Stimulated activated CD8-positive, alpha-beta memory T cell treated with anti-CD3 and anti-CD28 coated beads, Interleukin-2, amount 100 ng/mL, for 48 hours (primary cell): Measurements from ENCODE around the gene YPEL5.
"Not testable (repeated sequence)": the region's sequence is repeated elsewhere in the genome, so short reads cannot be mapped to it uniquely, and the experiment has no call there.

Source experiments
- DNase-seq, 2 donors: peaks; one replicate each; pipeline ENCODE4 v3.0.0-alpha.2; 2020; ENCODE audit warnings: low read depth in 2 of 2

The YPEL5 gene

DNA sequence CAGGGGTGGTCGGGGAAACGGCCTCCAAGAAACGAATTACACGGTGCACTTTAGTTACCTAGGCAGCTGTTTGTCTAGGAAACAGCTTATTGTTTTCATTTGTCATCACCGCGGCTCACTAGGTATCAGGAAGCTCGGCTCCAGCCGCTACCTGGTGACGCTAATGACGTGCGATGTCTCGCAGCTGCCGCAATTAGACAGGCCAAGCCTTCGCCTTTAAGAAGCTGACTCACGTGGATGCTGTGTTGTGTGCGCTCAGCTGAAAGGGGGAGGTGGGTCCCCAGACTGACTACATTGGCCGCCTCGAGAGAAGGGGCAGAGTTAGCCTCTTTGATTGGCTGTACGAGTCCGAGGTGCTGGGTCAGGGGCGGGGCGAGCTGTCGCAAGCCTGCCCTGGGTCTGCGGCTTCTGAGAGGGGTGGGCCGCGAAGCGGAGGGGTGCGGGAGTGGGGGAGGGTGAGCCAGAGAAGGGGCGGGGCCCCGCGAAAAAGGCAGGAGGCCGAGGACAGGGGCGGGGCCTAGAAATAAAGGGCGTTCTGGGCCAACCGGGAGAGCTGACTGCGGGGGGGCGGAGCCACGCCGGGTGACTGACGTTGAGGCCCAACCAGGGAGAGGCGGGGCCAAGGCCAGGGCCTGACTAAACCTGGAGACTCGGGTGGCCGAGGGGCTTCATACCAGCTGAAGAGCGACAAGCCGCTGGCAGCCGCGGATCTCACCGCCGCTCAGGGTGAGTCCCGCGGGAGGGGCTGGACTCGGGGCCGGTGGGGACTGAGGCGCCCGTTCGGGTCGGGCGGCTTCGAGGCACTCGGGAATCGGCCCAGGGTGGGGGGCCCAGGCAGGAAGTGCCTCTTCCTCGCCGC is at the start of gene YPEL5:
Gene YPEL5 (plus strand): TSS at position 671 of the 859 bp plus-strand sequence. CDS start 9,645 bp downstream, outside the sequence.
- peak; percentile 97 to 98 for DNase-seq

GRCh38 chr2:30098266-30099005 is 48.4 kb upstream of the YPEL5 start:
- no peak for DNase-seq

GRCh38 chr2:30099366-30099765 is 47.4 kb upstream of the YPEL5 start:
- DNase-seq = not testable (repeated sequence)

DNA sequence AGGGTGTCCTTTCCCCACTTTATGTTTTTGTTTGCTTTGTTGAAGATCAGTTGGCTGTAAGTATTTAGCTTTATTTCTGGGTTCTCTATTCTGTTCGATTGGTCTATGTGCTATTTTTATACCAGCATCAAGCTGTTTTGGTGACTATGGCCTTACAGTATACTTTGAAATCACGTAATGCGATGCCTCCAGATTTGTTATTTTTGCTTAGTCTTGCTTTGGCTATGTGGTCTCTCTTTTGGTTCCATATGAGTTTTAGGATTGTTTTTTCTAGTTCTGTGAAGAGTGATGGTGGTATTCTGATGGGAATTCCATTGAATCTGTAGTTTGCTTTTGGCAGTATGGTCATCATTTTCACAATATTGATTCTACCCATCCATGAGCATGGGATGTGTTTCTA is 46.1 kb upstream of the YPEL5 start:
- not testable (repeated sequence) for DNase-seq

DNA sequence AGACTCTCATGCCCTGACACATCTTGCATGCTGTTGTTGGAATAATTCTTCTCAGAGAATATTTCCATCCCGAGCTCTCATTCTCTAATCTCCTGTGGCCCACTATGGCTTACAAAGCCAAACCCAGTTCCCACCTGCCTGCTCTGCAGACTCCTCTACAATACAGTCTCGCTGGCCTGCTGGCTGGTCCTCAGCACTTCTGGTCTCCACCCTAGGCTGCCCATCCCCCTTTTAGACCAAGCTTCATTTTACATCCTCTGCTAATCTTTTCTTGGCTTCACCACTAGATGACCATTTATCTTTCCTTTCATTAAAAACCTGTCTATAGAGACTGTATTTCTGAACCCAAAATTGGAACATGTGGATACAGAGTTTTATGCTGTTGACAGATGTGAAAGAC is 42.5 kb upstream of the YPEL5 start:
- DNase-seq = no peak

DNA sequence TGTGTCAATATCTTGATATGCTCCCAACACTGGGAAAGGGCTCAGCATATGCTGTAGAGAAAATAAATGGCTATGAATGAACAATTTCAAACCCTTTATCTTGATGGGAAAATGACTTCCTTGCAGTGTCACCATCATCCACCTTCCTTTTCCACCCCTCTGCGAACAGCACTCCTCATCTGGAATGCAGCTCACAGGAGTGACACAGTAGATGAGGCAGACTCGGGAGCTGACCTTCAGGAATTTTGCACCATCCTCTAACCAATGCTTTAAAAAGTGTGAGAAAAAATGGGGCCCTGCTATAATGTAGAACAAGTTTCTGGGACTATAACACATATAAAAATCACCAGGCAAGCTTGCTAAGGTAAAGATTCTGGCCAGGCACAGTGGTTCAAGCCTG is 41.3 kb upstream of the YPEL5 start:
- no peak for DNase-seq

DNA sequence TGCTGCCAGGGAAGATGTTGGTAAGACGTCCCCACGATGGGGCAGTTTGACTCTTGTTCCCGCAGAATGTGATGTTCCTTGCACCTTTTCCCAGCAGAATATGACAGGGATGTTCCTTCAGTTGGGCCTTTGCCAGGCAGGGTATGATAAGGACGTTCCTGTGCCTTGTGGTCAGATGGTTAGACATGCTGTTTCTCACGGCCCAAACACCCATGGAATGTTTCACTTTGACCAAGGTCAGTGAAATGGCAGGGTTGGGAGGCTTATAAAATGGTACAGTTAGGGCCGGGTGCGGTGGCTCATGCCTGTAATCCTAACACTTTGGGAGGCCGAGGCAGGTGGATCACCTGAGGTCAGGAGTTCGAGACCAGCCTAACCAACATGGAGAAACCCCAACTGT is 40.3 kb upstream of the YPEL5 start:
- DNase-seq = no peak

DNA sequence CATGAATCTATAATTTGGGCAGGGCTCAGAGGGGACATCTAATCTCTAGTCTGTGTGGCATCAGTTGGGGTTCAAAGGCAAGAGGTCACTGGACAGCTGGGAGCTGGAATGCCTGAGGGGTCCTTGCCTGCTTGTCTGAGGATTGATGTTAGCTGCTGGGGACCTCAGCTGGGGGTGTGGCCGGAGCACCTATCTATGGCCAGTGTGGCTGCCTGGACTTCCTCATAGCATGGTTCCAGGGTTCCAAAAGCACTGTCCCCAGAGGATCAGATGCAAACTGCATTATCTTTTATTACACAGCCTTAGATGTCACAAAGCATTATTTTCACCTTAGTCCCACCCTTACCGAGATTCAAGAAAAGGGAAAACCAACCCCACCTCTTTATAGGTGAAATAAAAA is 38.6 kb upstream of the YPEL5 start:
- DNase-seq = no peak

GRCh38 chr2:30108851-30109250 is 38.0 kb upstream of the YPEL5 start:
- no peak for DNase-seq

- no peak for DNase-seq
Measured at GRCh38 chr2:30109856-30110255, 37.0 kb upstream of the YPEL5 start.

GRCh38 chr2:30110773-30111172 is 36.0 kb upstream of the YPEL5 start:
- DNase-seq = no peak

- DNase-seq = not testable (repeated sequence)
Measured at GRCh38 chr2:30111186-30111585, 35.6 kb upstream of the YPEL5 start.

DNA sequence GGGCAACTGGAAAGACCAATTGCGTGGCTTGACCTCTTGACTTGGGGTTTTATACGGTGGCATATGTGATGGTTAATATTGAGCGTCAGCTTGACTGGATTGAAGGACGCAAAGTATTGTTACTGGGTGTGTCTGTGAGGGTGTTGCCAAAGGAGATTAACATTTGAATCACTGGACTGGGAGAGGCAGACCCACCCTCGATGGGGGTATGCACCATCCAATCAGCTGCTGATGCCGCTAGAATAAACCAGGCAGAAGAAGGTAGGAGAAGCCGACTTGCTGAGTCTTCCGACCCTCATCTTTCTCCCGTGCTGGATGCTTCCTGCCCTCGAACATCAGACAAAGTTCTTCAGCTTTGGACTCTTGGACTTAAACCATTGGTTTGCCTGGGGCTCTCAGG is 34.2 kb upstream of the YPEL5 start:
- no peak for DNase-seq

DNA sequence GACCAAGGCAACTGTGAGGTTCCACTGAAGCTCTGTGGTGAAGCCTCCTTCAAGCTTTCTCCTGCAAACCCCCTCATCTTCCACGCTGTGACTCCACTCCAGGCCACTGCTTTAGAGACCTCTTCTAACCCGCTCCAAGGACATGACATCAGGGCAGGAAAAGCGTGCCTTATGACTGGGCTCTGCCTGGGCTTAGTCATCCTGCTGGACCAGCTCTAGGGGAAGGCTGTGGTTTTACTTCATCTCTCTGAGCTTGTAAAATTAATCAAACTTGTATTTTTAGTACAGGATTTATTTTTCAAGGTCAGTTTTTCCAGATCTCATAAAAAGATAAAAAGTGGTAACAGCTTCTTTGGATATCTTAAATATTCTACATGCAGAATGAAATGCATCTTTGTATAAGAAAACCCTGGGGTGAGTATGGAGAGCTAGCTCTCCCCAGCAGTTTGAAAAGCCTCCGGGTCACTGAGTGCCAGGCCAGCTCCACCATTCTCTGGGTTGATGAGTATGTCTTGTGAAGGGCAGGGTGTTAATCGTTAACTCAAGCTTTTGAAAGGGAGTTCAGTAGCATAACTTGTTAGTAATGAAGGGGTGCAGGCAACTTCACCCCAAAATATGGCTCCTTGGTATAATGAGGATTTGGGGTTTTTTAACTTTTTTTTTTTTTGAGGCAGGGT is 33.1 kb upstream of the YPEL5 start:
- no peak for DNase-seq

- peak; percentile 47 to 60 for DNase-seq
Measured at GRCh38 chr2:30115141-30115980, 31.4 kb upstream of the YPEL5 start.

GRCh38 chr2:30115981-30116285 is 30.9 kb upstream of the YPEL5 start:
- no peak for DNase-seq

DNA sequence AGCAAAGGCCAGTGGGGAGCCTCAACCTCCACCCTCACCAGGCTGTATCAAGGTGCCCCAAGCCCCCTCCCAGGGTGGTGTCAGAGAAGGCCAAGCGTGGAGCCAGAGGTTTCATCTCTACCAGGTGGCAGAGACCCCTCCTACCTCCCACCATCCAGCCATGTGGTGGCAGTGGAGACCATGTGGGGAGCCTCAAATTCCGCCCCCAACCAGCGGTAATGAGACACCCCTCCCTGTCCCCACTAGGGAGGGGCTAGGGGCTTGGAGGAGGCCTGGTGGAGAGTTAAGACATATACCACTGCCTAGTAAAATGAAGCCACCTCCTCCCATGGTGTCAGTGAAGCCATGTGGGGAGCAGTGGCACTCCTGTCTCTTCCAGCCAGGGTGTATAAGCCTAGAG is 24.4 kb upstream of the YPEL5 start:
- DNase-seq = no peak

DNA sequence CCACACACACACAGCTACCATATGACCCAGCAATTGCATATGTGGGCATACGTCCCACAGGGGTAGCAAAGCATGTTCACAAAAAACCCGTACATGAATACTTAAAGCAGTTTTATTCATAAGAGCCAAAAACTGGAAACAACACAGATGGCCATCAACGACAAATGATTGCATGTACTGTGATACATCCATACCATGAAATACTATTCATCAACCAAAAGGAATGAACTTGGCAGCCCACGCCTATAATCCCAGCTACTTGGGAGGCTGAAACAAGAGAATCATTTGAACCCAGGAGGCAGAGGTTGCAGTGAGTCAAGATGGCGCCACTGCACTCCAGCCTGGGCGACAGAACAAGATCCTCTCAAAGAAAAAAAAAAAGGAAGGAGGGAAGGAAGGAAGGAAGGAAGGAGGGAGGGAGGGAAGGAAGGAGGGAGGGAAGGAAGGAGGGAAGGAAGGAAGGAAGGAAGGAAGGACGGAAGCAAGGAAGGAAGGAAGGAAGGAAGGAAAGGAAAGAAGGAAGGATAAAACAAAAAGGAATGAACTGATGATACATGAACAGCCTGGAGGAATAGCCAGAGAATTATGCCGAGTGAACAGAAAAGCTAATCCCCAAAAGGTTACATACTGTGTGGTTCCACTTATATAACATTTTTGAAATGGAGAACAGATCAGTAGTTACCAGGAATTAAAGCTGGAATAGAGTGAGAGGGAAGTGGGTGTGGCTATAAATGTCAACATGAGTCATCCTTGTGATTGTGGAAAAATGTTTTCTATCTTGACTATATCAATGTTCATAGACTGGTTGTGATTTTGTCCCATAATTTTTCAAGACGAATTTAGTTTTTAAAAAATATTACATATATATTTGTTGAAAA is 19.6 kb upstream of the YPEL5 start:
- no peak for DNase-seq

GRCh38 chr2:30134582-30134981 is 12.2 kb upstream of the YPEL5 start:
- DNase-seq = no peak

- no peak for DNase-seq
Measured at GRCh38 chr2:30135541-30135940, 11.3 kb upstream of the YPEL5 start.
